ENCODE data around the gene MTHFR. TPM values are rescaled to one million over a fixed set of nuclear protein-coding genes. Genes with fewer than 3 reads are reported as not detected.

MTHFR gene
- total RNA-seq, 4 donors from 2014 or later: 25.9 to 41.8 (median 33.0) TPM

GRCh38 chr1:11828511-11828910 is 22.7 kb upstream of the MTHFR start:
- intact Hi-C loops (cut with DNase I; ENCODE audit: low total_unique reads): no loop called here
- WGBS, 2 donors: 93 to 94% methylated on average over 19 of the region's 19 CpGs
- no peak for DNase-seq (ENCODE audit: low spot score in 2 of 2)
- TF ChIP-seq, protein P1, sequence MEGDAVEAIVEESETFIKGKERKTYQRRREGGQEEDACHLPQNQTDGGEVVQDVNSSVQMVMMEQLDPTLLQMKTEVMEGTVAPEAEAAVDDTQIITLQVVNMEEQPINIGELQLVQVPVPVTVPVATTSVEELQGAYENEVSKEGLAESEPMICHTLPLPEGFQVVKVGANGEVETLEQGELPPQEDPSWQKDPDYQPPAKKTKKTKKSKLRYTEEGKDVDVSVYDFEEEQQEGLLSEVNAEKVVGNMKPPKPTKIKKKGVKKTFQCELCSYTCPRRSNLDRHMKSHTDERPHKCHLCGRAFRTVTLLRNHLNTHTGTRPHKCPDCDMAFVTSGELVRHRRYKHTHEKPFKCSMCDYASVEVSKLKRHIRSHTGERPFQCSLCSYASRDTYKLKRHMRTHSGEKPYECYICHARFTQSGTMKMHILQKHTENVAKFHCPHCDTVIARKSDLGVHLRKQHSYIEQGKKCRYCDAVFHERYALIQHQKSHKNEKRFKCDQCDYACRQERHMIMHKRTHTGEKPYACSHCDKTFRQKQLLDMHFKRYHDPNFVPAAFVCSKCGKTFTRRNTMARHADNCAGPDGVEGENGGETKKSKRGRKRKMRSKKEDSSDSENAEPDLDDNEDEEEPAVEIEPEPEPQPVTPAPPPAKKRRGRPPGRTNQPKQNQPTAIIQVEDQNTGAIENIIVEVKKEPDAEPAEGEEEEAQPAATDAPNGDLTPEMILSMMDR (IDR thresholded peaks at IDR 0.05): no peak
- no peak for TF ChIP-seq POLR2A (IDR thresholded peaks at IDR 0.05)
- H3K4me3 ChIP-seq (ENCODE audit: low read depth, poor library complexity, severe bottlenecking): no peak overlapping the region

- no peak for TF ChIP-seq POLR2A (IDR thresholded peaks at IDR 0.05)
- TF ChIP-seq, protein P1 (IDR thresholded peaks at IDR 0.05): no peak
Observed at GRCh38 chr1:11826946-11827345, 21.2 kb upstream of the MTHFR start.

GRCh38 chr1:11825131-11825530 is 19.4 kb upstream of the MTHFR start:
- DNase-seq (ENCODE audit: low spot score in 2 of 2): no peak
- 89 to 94% methylated on average over 7 of the region's 7 CpGs for WGBS, 2 donors
- TF ChIP-seq POLR2A (IDR thresholded peaks at IDR 0.05): no peak
- TF ChIP-seq, protein P1 (IDR thresholded peaks at IDR 0.05): no peak
- intact Hi-C loops (cut with DNase I; ENCODE audit: low total_unique reads): no loop called here
- H3K4me3 ChIP-seq (ENCODE audit: low read depth, poor library complexity, severe bottlenecking): no peak overlapping the region

More at GRCh38 chr1:11826946-11827345, 21.2 kb upstream of the MTHFR start:
- WGBS, 2 donors: 96% methylated on average over 9 of the region's 9 CpGs
- DNase-seq (ENCODE audit: low spot score in 2 of 2): no peak
- H3K4me3 ChIP-seq (ENCODE audit: low read depth, poor library complexity, severe bottlenecking): no peak overlapping the region
- intact Hi-C loops (cut with DNase I; ENCODE audit: low total_unique reads): no loop called here

DNA sequence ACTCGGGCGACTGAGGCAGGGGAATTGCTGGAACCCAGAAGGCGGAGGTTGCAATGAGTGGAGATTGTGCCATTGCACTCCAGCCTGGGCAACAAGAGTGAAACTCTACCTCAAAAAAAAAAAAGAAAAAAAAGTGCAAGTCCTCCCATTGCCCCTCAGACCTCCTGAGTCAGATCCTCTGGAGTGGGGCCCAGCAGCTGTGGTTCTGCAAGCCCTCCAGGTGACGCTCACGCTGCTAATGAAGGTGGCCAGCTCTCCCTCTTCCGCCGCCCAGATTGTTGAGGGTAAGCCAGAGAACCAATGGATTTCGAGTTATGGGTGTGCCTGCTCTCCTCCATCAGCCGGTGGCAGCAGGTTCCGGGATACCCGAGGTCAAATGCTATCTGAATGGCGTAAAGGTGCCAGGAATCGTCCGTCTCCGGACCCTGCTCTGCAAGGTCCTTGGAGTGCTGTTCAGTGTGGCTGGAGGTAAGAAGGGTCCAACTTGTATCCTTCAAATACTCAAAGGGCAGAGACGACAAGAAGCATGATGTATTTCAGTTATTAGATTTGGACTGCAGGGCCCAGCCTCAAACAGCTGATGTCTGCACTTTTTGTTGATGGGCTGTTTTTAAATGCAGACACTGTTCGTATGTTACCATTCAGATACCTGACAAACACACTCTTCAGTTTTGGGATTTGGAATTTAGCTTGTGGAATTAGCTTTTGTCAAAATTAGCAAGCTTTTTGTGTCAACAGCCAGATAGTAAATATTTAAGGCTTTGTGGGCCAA is 17.8 kb upstream of the MTHFR start:
- no peak for DNase-seq (ENCODE audit: low spot score in 2 of 2)
- 89 to 91% methylated on average over 17 of the region's 17 CpGs for WGBS, 2 donors
- TF ChIP-seq, protein P1 (IDR thresholded peaks at IDR 0.05): no peak
- no peak for TF ChIP-seq POLR2A (IDR thresholded peaks at IDR 0.05)
- intact Hi-C loops (cut with DNase I; ENCODE audit: low total_unique reads): no loop called here
- H3K4me3 ChIP-seq (ENCODE audit: low read depth, poor library complexity, severe bottlenecking): no peak overlapping the region

GRCh38 chr1:11822091-11822490 is 16.3 kb upstream of the MTHFR start:
- TF ChIP-seq, protein P1 (IDR thresholded peaks at IDR 0.05): no peak
- 89 to 92% methylated on average over 3 of the region's 3 CpGs for WGBS, 2 donors
- DNase-seq (ENCODE audit: low spot score in 2 of 2): no peak
- intact Hi-C loops (cut with DNase I; ENCODE audit: low total_unique reads): no loop called here
- no peak overlapping the region for H3K4me3 ChIP-seq (ENCODE audit: low read depth, poor library complexity, severe bottlenecking)

- 93 to 95% methylated on average over 12 of the region's 12 CpGs for WGBS, 2 donors
- intact Hi-C loops (cut with DNase I; ENCODE audit: low total_unique reads): no loop called here
- DNase-seq (ENCODE audit: low spot score in 2 of 2): no peak
- no peak for TF ChIP-seq POLR2A (IDR thresholded peaks at IDR 0.05)
- TF ChIP-seq, protein P1 (IDR thresholded peaks at IDR 0.05): no peak
- H3K4me3 ChIP-seq (ENCODE audit: low read depth, poor library complexity, severe bottlenecking): no peak overlapping the region
Observed at GRCh38 chr1:11817192-11817591, 11.4 kb upstream of the MTHFR start.
